HG03571 (cell line): Measurements from ENCODE around the gene HAGH.

Experiments used
- ATAC-seq: cut with Tn5 transposase; IDR thresholded peaks from one replicate; pipeline ENCODE4 v1.9.1; 2021; ENCODE audit not compliant: unreplicated experiment

Gene HAGH

GRCh38 chr16:1765826-1766225 is 60.8 kb downstream of the HAGH start:
- no peak for ATAC-seq

- no peak for ATAC-seq
Measured at GRCh38 chr16:1764971-1765370, 61.7 kb downstream of the HAGH start.

GRCh38 chr16:1763521-1764511 is 62.8 kb downstream of the HAGH start:
- ATAC-seq = no peak

GRCh38 chr16:1762879-1763520 is 63.6 kb downstream of the HAGH start:
- no peak for ATAC-seq

- no peak for ATAC-seq
Measured at GRCh38 chr16:1762196-1762878, 64.3 kb downstream of the HAGH start.

- ATAC-seq = no peak
Measured at GRCh38 chr16:1761751-1762150, 64.9 kb downstream of the HAGH start.

GRCh38 chr16:1760911-1761310 is 65.7 kb downstream of the HAGH start:
- no peak for ATAC-seq

- ATAC-seq = no peak
Measured at GRCh38 chr16:1759511-1759910, 67.1 kb downstream of the HAGH start.

- no peak for ATAC-seq
Measured at GRCh38 chr16:1758923-1759322, 67.7 kb downstream of the HAGH start.

GRCh38 chr16:1757714-1758461 is 68.7 kb downstream of the HAGH start:
- no peak for ATAC-seq
